Glutamatergic neuron (in vitro differentiated cells): Measurements from ENCODE around the gene FFAR3. TPM values are rescaled to one million over a fixed set of nuclear protein-coding genes. Genes with fewer than 3 reads are reported as not detected.

ENCODE experiments used
- DNase-seq: peaks from one replicate; pipeline ENCODE4 v3.0.0; 2022
- H3K27ac Mint-ChIP-seq: one replicate; pipeline ENCODE4 v1.8.0; 2020; ENCODE audit warnings: mild to moderate bottlenecking, mixed read lengths, inconsistent platforms; ENCODE audit not compliant: unreplicated experiment
- H3K27me3 Mint-ChIP-seq: one replicate; pipeline ENCODE4 v1.8.0; 2020; ENCODE audit warnings: mild to moderate bottlenecking, moderate library complexity, mixed read lengths, inconsistent platforms; ENCODE audit not compliant: unreplicated experiment
- H3K36me3 Mint-ChIP-seq: one replicate; pipeline ENCODE4 v1.8.0; 2020; ENCODE audit warnings: mild to moderate bottlenecking, mixed read lengths, inconsistent platforms; ENCODE audit not compliant: unreplicated experiment
- H3K4me1 Mint-ChIP-seq: one replicate; pipeline ENCODE4 v1.8.0; 2020; ENCODE audit warnings: mild to moderate bottlenecking, low read depth, mixed read lengths, inconsistent platforms; ENCODE audit not compliant: unreplicated experiment
- H3K4me3 Mint-ChIP-seq: one replicate; pipeline ENCODE4 v1.8.0; 2020; ENCODE audit warnings: mild to moderate bottlenecking, mixed read lengths, inconsistent platforms; ENCODE audit not compliant: unreplicated experiment
- H3K9me3 Mint-ChIP-seq: one replicate; pipeline ENCODE4 v1.8.0; 2020; ENCODE audit warnings: mild to moderate bottlenecking, moderate library complexity, mixed read lengths, inconsistent platforms; ENCODE audit not compliant: unreplicated experiment
- CTCF ChIP-seq: fragments of 200-600 bp; sonication (generic); IDR thresholded peaks from one replicate; pipeline ENCODE4 v1.5.0; 2021; ENCODE audit not compliant: partially characterized antibody, unreplicated experiment
- microRNA-seq: library from miRNA; unstranded; fragments of <30 nt; microRNA quantifications from one replicate; pipeline ENCODE4, GENCODE V29; 2020; ENCODE audit not compliant: unreplicated experiment
- total RNA-seq: library from RNA; stranded (reverse); fragmentation: NEBNext Ultra II Directional; extraction: Animal tissue kit (Norgen Biotek cat#: 25700); gene quantifications from one replicate; pipeline ENCODE4 v1.2.1, GENCODE V29; 2021; ENCODE audit not compliant: unreplicated experiment

The FFAR3 gene
- total RNA-seq, 1 donor from 2014 or later = not detected

- Mint-ChIP-seq H3K4me3 (no peak overlapping the region), H3K4me1 (no peaks in the 10 kb centered on the region), H3K36me3 (no peaks in the 10 kb centered on the region), H3K9me3 (peaks cover 5% of the 10 kb centered on the region), H3K27ac (no peak overlapping the region), H3K27me3 (peaks cover 10% of the 10 kb centered on the region)
- DNase-seq = no peak
- TF ChIP-seq CTCF = no peak
Observed at GRCh38 chr19:35409191-35409590, 50.9 kb downstream of the FFAR3 start.

Small RNAs within 50 kb of the gene (microRNA-seq; reads per million reads assigned to microRNA genes)
- not detected for gene MIR5196

Other genes with a start within 250 kb of the FFAR3 start
- gene FXYD3, start 242.6 kb upstream of the FFAR3 start, total RNA-seq = not detected
- gene LGI4, start 223.4 kb upstream of the FFAR3 start, total RNA-seq = 14.4 TPM
- not detected for gene FXYD1, start 219.6 kb upstream of the FFAR3 start, total RNA-seq
- 22.3 TPM for gene FXYD7, start 215.2 kb upstream of the FFAR3 start, total RNA-seq
- gene FXYD5, start 203.7 kb upstream of the FFAR3 start, total RNA-seq = 5.3 TPM
- gene FAM187B, start 129.7 kb upstream of the FFAR3 start, total RNA-seq = not detected
- gene LSR, start 109.5 kb upstream of the FFAR3 start, total RNA-seq = 5.4 TPM
- gene USF2, start 89.5 kb upstream of the FFAR3 start, total RNA-seq = 132 TPM
- not detected for gene HAMP, start 75.9 kb upstream of the FFAR3 start, total RNA-seq
- gene MAG, start 66.3 kb upstream of the FFAR3 start, total RNA-seq = not detected
- gene CD22, start 29.3 kb upstream of the FFAR3 start, total RNA-seq = not detected
- gene FFAR1, start 10.6 kb upstream of the FFAR3 start, total RNA-seq = not detected
- not detected for gene GPR42, start 12.6 kb downstream of the FFAR3 start, total RNA-seq
- gene FFAR2, start 89.8 kb downstream of the FFAR3 start, total RNA-seq = not detected
- not detected for gene KRTDAP, start 132.0 kb downstream of the FFAR3 start, total RNA-seq
- gene DMKN, start 155.2 kb downstream of the FFAR3 start, total RNA-seq = 0.88 TPM
- gene SBSN, start 169.9 kb downstream of the FFAR3 start, total RNA-seq = 0.29 TPM
- not detected for gene GAPDHS, start 175.0 kb downstream of the FFAR3 start, total RNA-seq
- gene TMEM147, start 187.2 kb downstream of the FFAR3 start, total RNA-seq = 67.2 TPM
- gene ATP4A, start 205.2 kb downstream of the FFAR3 start, total RNA-seq = 0.32 TPM
- gene PMIS2, start 227.7 kb downstream of the FFAR3 start, total RNA-seq = not detected